Astrocyte of the cerebellum (primary cell): Measurements from ENCODE around the gene KNOP1.

Experiments
- DNase-seq: peaks from one replicate; pipeline ENCODE4 v3.0.0-alpha.2; 2011; ENCODE audit warnings: low read depth
- H3K4me3 ChIP-seq: 2 replicates; pipeline ENCODE4 v1.5.1; 2011; ENCODE audit warnings: mild to moderate bottlenecking, low read depth, low read length, moderate library complexity
- in situ Hi-C: cut with HindIII; loops from 2 replicates; pipeline ENCODE4 v1.10.0; 2017; ENCODE audit warnings: low sequenced_read_pairs
- TF ChIP-seq, protein P1 (sequence below): IDR thresholded peaks from 2 replicates; pipeline ENCODE4 v1.5.1; 2012; ENCODE audit warnings: low read length, low read depth, moderate library complexity, mild to moderate bottlenecking; ENCODE audit errors: missing control alignments

The KNOP1 gene

DNA sequence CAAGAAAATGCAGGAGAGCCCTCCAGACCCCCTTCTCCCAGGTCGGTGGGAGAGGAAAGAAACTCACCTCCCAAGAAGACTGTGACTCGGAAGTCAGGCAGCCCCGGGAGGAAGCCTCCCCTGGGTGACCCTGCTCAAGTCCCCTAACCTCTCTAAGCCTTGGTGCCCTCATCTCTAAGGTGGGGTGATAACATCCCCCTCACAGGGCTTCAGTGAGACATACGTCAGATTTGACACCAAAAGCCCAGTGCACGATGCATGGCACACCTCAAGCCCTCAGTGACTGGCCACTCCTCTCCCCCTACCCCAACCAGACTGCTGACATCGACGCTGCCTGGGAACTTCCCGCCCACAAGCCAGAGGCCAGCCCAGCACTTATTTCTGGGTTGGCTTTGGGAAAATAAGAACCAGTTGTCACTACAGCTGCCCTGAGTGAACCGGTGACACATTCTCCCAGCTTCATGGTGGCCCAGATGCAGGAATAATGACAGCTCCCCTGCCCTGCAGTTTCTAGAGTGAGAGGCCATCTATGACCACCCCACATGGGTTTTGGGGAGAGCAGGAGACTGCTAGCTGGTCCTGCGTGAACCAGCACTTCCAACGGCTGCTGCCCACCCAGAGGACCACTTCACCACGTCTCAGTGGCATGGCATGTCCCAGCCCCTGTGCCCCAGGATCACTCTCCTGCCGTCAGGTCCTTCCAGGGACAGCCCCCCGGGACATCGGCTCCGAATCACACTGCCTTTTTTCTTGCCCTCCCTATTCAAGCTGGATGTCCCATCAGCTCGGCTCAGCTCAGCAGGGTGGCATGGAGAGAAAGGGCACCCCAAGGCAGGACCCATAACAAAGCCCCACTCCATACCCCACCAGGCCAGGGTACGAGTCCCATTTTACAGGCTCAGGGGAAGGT lies 9.5 kb downstream of the KNOP1 start:
- TF ChIP-seq, protein P1, sequence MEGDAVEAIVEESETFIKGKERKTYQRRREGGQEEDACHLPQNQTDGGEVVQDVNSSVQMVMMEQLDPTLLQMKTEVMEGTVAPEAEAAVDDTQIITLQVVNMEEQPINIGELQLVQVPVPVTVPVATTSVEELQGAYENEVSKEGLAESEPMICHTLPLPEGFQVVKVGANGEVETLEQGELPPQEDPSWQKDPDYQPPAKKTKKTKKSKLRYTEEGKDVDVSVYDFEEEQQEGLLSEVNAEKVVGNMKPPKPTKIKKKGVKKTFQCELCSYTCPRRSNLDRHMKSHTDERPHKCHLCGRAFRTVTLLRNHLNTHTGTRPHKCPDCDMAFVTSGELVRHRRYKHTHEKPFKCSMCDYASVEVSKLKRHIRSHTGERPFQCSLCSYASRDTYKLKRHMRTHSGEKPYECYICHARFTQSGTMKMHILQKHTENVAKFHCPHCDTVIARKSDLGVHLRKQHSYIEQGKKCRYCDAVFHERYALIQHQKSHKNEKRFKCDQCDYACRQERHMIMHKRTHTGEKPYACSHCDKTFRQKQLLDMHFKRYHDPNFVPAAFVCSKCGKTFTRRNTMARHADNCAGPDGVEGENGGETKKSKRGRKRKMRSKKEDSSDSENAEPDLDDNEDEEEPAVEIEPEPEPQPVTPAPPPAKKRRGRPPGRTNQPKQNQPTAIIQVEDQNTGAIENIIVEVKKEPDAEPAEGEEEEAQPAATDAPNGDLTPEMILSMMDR = no peak
- H3K4me3 ChIP-seq = no peak overlapping the region
- in situ Hi-C loops = no loop called here
- no peak for DNase-seq

DNA sequence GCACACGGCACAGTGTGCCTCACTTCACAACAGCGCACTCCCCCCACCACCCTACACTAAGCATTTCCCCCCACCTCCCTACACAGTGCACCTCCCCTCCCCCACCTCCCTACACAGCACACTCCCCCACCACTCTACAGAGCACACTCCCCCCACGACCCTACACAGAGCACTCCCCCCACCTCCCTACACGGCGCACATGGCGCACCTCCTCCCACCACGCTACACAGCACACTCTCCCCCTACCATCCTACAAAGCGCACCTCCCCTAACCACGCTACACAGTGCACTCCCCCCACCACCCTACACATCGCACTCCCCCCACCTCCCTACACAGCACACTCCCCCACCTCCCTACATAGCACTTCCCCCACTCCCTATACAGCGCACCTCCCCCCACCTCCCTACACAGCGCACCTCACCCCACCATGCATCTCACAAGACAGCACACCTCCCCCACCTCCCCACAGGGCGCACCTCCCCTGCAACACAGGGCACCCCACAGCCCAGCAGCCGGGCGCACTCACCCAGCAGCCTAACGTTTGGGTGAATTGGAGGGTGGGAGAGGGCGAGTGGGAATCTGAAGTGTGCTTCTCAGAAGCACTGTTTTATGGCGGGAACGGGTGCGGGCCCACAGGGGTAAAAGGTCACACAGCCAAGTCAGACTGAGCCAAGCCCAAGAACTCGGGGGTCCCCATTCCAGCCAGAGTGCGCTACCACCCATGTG lies 10.3 kb downstream of the KNOP1 start:
- TF ChIP-seq, protein P1 = no peak
- H3K4me3 ChIP-seq = no peak overlapping the region
- in situ Hi-C loops = no loop called here
- DNase-seq = no peak

DNA sequence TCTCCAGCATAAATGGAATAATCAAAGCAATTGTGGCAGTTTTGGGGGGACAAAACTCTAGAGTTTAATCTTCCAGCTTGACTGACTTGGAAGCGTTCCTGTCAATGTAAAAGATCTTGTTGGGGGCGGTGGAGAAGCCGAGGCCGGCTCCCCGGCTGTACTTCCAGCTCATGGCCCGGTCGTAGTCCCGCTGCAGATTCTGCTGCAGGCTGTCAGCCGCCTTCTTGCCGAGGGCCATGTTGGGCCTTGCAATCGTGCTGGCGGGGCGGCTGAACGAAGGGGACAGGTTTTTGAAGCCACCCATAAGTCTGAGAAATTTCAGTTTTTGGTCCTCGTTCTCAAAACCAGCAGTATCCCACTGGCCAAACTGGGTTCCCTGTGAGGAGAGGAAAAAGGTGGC lies 11.2 kb downstream of the KNOP1 start:
- in situ Hi-C loops = no loop called here
- DNase-seq = no peak
- TF ChIP-seq, protein P1 = no peak
- no peak overlapping the region for H3K4me3 ChIP-seq

DNA sequence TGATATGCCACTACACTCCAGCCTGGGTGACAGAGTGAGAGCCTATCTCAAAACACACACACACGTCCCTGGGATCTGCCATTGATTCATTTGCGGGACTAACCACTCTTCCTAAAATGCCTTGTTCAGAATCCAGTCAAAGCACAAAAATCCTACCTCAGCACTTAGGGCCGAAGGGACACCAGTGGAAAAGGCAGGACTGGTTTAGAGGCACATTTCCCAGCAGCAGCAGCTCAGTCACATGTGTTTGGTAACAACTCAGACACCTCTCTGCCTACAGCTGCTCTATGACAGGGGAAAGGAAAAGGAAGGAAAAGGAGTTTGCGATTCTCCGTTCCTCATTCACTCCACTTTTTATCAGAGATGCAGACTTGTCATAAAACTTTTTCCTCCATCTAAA lies 12.2 kb downstream of the KNOP1 start:
- TF ChIP-seq, protein P1 = no peak
- no peak overlapping the region for H3K4me3 ChIP-seq
- DNase-seq = no peak
- in situ Hi-C loops = no loop called here

DNA sequence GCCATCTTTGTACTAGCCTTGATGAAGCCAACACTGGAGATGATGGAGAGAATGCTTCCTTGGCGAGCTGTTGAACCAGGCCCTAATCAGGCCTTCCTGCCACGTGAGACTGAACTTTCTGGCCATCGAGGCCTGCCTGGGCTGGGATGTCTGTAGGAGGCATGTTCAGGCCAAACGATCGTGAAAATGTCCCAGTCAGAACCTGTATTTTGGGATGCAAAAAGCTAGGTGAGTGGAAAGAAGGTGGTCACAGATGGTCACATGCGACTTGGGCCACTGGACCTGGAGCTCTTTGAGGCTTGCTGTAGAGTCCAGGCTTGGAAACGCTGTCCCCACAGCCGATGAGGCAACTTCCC lies 12.9 kb downstream of the KNOP1 start:
- in situ Hi-C loops = no loop called here
- no peak for DNase-seq
- no peak overlapping the region for H3K4me3 ChIP-seq
- TF ChIP-seq, protein P1 = no peak

DNA sequence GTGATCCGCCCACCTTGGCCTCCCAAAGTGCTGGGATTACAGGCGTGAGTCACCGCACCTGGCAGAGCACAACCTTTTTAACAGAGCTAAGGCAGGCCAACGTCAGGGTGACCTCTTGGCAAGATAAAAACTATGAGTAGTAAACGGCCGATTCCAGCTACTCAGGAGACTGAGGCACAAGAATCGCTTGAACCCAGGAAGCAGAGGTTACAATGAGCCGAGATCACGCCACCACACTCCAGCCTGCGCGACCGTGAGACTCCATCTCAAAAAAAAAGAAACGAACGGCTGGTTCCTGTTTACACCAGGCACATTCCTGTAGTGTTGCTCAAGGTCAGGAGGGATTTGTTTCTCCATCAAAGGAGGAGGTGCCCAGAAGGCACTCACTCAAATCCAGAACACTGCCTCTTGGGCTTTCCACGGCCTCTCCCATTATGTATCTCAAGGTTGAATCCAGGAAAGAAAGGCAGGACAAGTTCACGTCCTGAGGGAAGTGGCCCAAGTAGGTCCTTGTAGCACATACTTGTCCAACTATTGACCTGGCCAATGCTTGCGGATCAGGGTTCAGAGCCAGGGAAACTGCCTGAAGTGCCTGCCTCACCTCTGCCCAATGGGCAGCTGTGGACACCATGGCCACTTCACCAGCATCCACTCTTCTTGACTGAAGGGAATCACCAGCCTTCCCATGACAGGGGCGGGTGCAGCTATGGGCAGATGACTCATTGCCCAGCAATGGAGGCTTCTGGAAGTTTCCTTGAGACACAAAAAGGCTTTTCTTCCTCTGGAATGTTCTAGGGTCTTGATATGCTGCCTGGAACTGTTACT lies 13.5 kb downstream of the KNOP1 start:
- DNase-seq = no peak
- no peak overlapping the region for H3K4me3 ChIP-seq
- TF ChIP-seq, protein P1 = no peak
- in situ Hi-C loops = no loop called here
